ENCODE results near the gene TREX2. TPM values are rescaled to one million over a fixed set of nuclear protein-coding genes. Genes with fewer than 3 reads are reported as not detected.

Gene TREX2
- total and polyA plus RNA-seq, 2 experiments from 2014 or later = 0.60 to 1.3 TPM

GRCh38 chrX:153401133-153401764 lies 44.6 kb downstream of the TREX2 start, which contains the start of gene PNMA6E:
PNMA6E (minus strand) TSS chrX:153401350; CDS start chrX:153398849, 2,501 bp downstream.
- no peak within 1 kb of the TSS for H2AFZ ChIP-seq
- no peak within 1 kb of the TSS for H3K27ac ChIP-seq
- H4K20me1 ChIP-seq (ENCODE audit: insufficient read depth, poor library complexity, severe bottlenecking) = no peaks in the 10 kb centered on the region
- no peak for DNase-seq (ENCODE audit: low spot score)
- H3K79me2 ChIP-seq = no peaks in the 10 kb centered on the region
- no peaks in the 10 kb centered on the region for H3K27me3 ChIP-seq
- no peak within 1 kb of the TSS for H3K4me3 ChIP-seq
- H3K9me2 ChIP-seq (replicated peaks; ENCODE audit: insufficient read depth) = no peaks in the 10 kb centered on the region
- WGBS (ENCODE audit: low lambda C conversion rate, missing lambda C conversion rate) = 89% methylated on average over 25 of the region's 29 CpGs
- H3K4me2 ChIP-seq = no peak within 1 kb of the TSS
- H3K9me3 ChIP-seq (ENCODE audit: low read depth) = no peaks in the 10 kb centered on the region
- no peaks in the 10 kb centered on the region for H3K4me1 ChIP-seq (ENCODE audit: insufficient read depth)
- no peaks in the 10 kb centered on the region for H3K36me3 ChIP-seq (replicated peaks; ENCODE audit: insufficient read depth, low read depth)
- TF ChIP-seq EZH2 (IDR thresholded peaks at IDR 0.05; ENCODE audit: borderline replicate concordance) = no peak
- no peak for TF ChIP-seq EZH2phosphoT487 (IDR thresholded peaks at IDR 0.05; ENCODE audit: low read depth, severe bottlenecking, unreplicated experiment)
- no peak for TF ChIP-seq CTCF (IDR thresholded peaks at IDR 0.05; ENCODE audit: poor library complexity)

GRCh38 chrX:153400146-153401132 lies 45.4 kb downstream of the TREX2 start:
- no peaks in the 10 kb centered on the region for H4K20me1 ChIP-seq (ENCODE audit: insufficient read depth, poor library complexity, severe bottlenecking)
- no peak overlapping the region for H3K4me2 ChIP-seq
- no peaks in the 10 kb centered on the region for H3K36me3 ChIP-seq (replicated peaks; ENCODE audit: insufficient read depth, low read depth)
- no peak overlapping the region for H3K27ac ChIP-seq
- H2AFZ ChIP-seq = no peak overlapping the region
- 67% methylated on average over 31 of the region's 60 CpGs for WGBS (ENCODE audit: low lambda C conversion rate, missing lambda C conversion rate)
- H3K4me3 ChIP-seq = no peak overlapping the region
- no peaks in the 10 kb centered on the region for H3K27me3 ChIP-seq
- H3K9me3 ChIP-seq (ENCODE audit: low read depth) = no peaks in the 10 kb centered on the region
- H3K79me2 ChIP-seq = no peaks in the 10 kb centered on the region
- H3K9me2 ChIP-seq (replicated peaks; ENCODE audit: insufficient read depth) = no peaks in the 10 kb centered on the region
- DNase-seq (ENCODE audit: low spot score) = no peak
- TF ChIP-seq EZH2 (IDR thresholded peaks at IDR 0.05; ENCODE audit: borderline replicate concordance) (no peak), CTCF (IDR thresholded peaks at IDR 0.05; ENCODE audit: poor library complexity) (peak; percentile 43), EZH2phosphoT487 (IDR thresholded peaks at IDR 0.05; ENCODE audit: low read depth, severe bottlenecking, unreplicated experiment) (no peak)
- H3K4me1 ChIP-seq (ENCODE audit: insufficient read depth) = no peaks in the 10 kb centered on the region

GRCh38 chrX:153398275-153398960 lies 47.4 kb downstream of the TREX2 start:
- Histone ChIP-seq H3K27me3 (no peaks in the 10 kb centered on the region), H3K27ac (no peak overlapping the region), H3K9me2 (replicated peaks; ENCODE audit: insufficient read depth) (no peaks in the 10 kb centered on the region), H2AFZ (no peak overlapping the region), H4K20me1 (ENCODE audit: insufficient read depth, poor library complexity, severe bottlenecking) (no peaks in the 10 kb centered on the region), H3K36me3 (replicated peaks; ENCODE audit: insufficient read depth, low read depth) (no peaks in the 10 kb centered on the region), H3K4me1 (ENCODE audit: insufficient read depth) (no peaks in the 10 kb centered on the region), H3K9me3 (ENCODE audit: low read depth) (no peaks in the 10 kb centered on the region), H3K4me3 (no peak overlapping the region), H3K4me2 (no peak overlapping the region), H3K79me2 (no peaks in the 10 kb centered on the region)
- TF ChIP-seq EZH2phosphoT487 (IDR thresholded peaks at IDR 0.05; ENCODE audit: low read depth, severe bottlenecking, unreplicated experiment) = no peak
- no peak for TF ChIP-seq CTCF (IDR thresholded peaks at IDR 0.05; ENCODE audit: poor library complexity)
- no peak for TF ChIP-seq EZH2 (IDR thresholded peaks at IDR 0.05; ENCODE audit: borderline replicate concordance)
- DNase-seq (ENCODE audit: low spot score) = no peak
- 86% methylated on average over 15 of the region's 17 CpGs for WGBS (ENCODE audit: low lambda C conversion rate, missing lambda C conversion rate)

All from hepatocyte (in vitro differentiated cells).